ENCODE data around the gene PEMT. TPM values are rescaled to one million over a fixed set of nuclear protein-coding genes. Genes with fewer than 3 reads are reported as not detected.

Gene PEMT
- total and polyA plus RNA-seq, 2 of the 4 experiments (the other 2 are of a cell fraction): 23.3 to 49.5 TPM

DNA sequence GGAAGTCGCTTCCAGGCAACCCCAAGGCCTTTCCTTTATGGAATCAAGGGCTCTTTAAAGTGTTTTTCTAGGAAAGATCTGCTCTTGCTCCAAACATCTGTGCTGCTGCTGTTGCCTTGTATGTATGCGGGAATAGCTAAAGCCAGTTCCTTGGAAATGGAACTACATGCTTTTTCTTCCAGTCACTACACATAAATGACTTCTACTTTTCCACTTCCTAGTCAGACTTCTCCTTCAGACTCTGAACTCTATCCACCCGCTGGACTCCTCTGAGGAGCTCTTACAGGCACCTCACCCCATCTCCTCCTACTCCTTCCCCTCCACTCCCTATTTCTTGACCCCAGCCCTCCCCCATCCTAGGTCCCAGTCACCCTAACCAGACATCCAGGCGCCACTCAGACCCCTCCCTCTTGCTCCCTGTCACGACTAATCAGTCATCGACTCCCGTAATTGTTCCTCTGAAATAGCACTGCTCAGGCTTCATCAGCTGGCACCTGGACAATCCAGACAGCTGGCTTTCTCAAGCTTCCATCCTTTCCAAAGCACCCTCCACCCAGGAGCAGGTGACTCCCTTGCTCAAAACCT, 15.0 kb upstream of the PEMT start:
- Histone ChIP-seq H4K20me1 (ENCODE audit: insufficient read depth, low read length) (no peaks in the 10 kb centered on the region), H4K5ac (ENCODE audit: low read depth, low read length) (no peak overlapping the region), H4K8ac (ENCODE audit: low read depth in 2 of 2, low read length in 2 of 2) (no peak overlapping the region), H2AK5ac (ENCODE audit: low read depth, low read length) (no peak overlapping the region), H2AFZ (replicated peaks; ENCODE audit: low read length, poor library complexity) (no peak overlapping the region), H3K27ac (ENCODE audit: insufficient read depth, low read length) (no peak overlapping the region), H3K9ac (ENCODE audit: low read depth, low read length) (no peak overlapping the region), H3K9me3 (ENCODE audit: control insufficient read depth, insufficient read depth, low read length) (no peaks in the 10 kb centered on the region), H3K56ac (ENCODE audit: extremely low read depth, insufficient read depth, low read length) (no peak overlapping the region), H3K4me3 (ENCODE audit: insufficient read depth, low read depth, low read length) (no peak overlapping the region), H3K18ac (ENCODE audit: low read depth, low read length) (no peak overlapping the region), H3K4me1 (ENCODE audit: control insufficient read depth, insufficient read depth, low read length) (peaks cover 4% of the 10 kb centered on the region), H3K36me3 (ENCODE audit: control insufficient read depth, insufficient read depth, low read length) (no peaks in the 10 kb centered on the region), H2AK9ac (replicated peaks; ENCODE audit: low read depth, low read length, poor library complexity) (no peak overlapping the region), H2BK15ac (ENCODE audit: low read depth, low read length) (no peak overlapping the region), H3K9me1 (ENCODE audit: insufficient read depth, low read length) (peaks cover 7% of the 10 kb centered on the region), H3K4ac (ENCODE audit: low read depth, low read length) (no peak overlapping the region), H3K27me3 (ENCODE audit: control insufficient read depth, insufficient read depth, low read length) (peaks cover 7% of the 10 kb centered on the region; the same call in 1 of the 2 replicates), H4K91ac (ENCODE audit: insufficient read depth, low read depth, low read length) (no peak overlapping the region), H3K23ac (ENCODE audit: low read depth, low read length) (no peak overlapping the region), H2BK5ac (ENCODE audit: low read depth, low read length, poor library complexity, severe bottlenecking) (no peak overlapping the region), H3K79me1 (ENCODE audit: low read depth in 1 of 2, low read length in 2 of 2) (no peaks in the 10 kb centered on the region), H2BK120ac (ENCODE audit: low read depth, low read length) (no peak overlapping the region), H3K14ac (replicated peaks; ENCODE audit: low read depth, low read length) (no peak overlapping the region), H2BK20ac (ENCODE audit: low read depth, low read length) (no peak overlapping the region), H3K4me2 (ENCODE audit: low read depth, low read length) (no peak overlapping the region)
- dilution Hi-C loops (cut with HindIII; ENCODE audit: low sequenced_read_pairs, unreplicated experiment): no loop called here
- ChIA-PET CTCF (no interaction called here), POLR2A (ENCODE audit: unreplicated experiment) (no interaction called here)
- no peak for ATAC-seq (ENCODE audit: low read depth)
- BruUV-seq (replicated peaks): no TSS peak
- TF ChIP-seq RCOR1 (IDR thresholded peaks at IDR 0.05; ENCODE audit: insufficient replicate concordance, low read length) (no peak), USF2 (IDR thresholded peaks at IDR 0.05; ENCODE audit: low read depth, low read length) (no peak), FOS (IDR thresholded peaks at IDR 0.05; ENCODE audit: low read depth, low read length) (no peak), RFX5 (IDR thresholded peaks at IDR 0.05; ENCODE audit: low read depth, low read length) (no peak), MXI1 (IDR thresholded peaks at IDR 0.05; ENCODE audit: borderline replicate concordance, low read depth, low read length) (no peak), RAD21 (IDR thresholded peaks at IDR 0.05; ENCODE audit: low read length) (no peak), NFE2L2 (IDR thresholded peaks at IDR 0.05; ENCODE audit: low read depth, low read length) (no peak), POLR2A (IDR thresholded peaks at IDR 0.05; ENCODE audit: low read depth, low read length) (no peak), BHLHE40 (IDR thresholded peaks at IDR 0.05; ENCODE audit: low read depth, low read length) (no peak), CEBPB (IDR thresholded peaks at IDR 0.05; ENCODE audit: low read depth, low read length) (no peak), MAZ (IDR thresholded peaks at IDR 0.05; ENCODE audit: borderline replicate concordance, low read depth, low read length) (no peak), SMC3 (IDR thresholded peaks at IDR 0.05; ENCODE audit: low read depth, low read length) (no peak), CHD1 (IDR thresholded peaks at IDR 0.05; ENCODE audit: low read depth, low read length) (no peak), MAFK (IDR thresholded peaks at IDR 0.05; ENCODE audit: low read depth, low read length) (no peak)
- TF ChIP-seq, protein P1, sequence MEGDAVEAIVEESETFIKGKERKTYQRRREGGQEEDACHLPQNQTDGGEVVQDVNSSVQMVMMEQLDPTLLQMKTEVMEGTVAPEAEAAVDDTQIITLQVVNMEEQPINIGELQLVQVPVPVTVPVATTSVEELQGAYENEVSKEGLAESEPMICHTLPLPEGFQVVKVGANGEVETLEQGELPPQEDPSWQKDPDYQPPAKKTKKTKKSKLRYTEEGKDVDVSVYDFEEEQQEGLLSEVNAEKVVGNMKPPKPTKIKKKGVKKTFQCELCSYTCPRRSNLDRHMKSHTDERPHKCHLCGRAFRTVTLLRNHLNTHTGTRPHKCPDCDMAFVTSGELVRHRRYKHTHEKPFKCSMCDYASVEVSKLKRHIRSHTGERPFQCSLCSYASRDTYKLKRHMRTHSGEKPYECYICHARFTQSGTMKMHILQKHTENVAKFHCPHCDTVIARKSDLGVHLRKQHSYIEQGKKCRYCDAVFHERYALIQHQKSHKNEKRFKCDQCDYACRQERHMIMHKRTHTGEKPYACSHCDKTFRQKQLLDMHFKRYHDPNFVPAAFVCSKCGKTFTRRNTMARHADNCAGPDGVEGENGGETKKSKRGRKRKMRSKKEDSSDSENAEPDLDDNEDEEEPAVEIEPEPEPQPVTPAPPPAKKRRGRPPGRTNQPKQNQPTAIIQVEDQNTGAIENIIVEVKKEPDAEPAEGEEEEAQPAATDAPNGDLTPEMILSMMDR (conservative IDR thresholded peaks at IDR 0.05; ENCODE audit: low read depth, low read length): no peak
- TF ChIP-seq, protein P2, sequence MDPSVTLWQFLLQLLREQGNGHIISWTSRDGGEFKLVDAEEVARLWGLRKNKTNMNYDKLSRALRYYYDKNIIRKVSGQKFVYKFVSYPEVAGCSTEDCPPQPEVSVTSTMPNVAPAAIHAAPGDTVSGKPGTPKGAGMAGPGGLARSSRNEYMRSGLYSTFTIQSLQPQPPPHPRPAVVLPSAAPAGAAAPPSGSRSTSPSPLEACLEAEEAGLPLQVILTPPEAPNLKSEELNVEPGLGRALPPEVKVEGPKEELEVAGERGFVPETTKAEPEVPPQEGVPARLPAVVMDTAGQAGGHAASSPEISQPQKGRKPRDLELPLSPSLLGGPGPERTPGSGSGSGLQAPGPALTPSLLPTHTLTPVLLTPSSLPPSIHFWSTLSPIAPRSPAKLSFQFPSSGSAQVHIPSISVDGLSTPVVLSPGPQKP (IDR thresholded peaks at IDR 0.05; ENCODE audit: borderline replicate concordance, low read depth, low read length): no peak
- DNase-seq: no peak
- intact Hi-C loops (cut with micrococcal nuclease): no loop called here
- 44% methylated on average over 5 of the region's 7 CpGs; no CpG with 5 or more reads in 1 of the 2 experiments for WGBS, 2 experiments (ENCODE audit: extremely low coverage in 2 of 2, insufficient read length in 1 of 2)
- in situ Hi-C loops (cut with MboI; ENCODE audit: low sequenced_read_pairs): no loop called here

All from IMR-90 (cell line).